ENCODE data around the gene PRKAG1.

Gene PRKAG1

GRCh38 chr12:49010092-49010668 is 8.4 kb downstream of the PRKAG1 start:
- peak; percentile 29 for DNase-seq (ENCODE audit: low read depth)

GRCh38 chr12:49008943-49009342 is 9.6 kb downstream of the PRKAG1 start:
- DNase-seq (ENCODE audit: low read depth): no peak

GRCh38 chr12:49000346-49000745 is 18.2 kb downstream of the PRKAG1 start:
- DNase-seq (ENCODE audit: low read depth): no peak

GRCh38 chr12:48999371-49000131 is 19.0 kb downstream of the PRKAG1 start, which contains the start of gene DDN:
Gene DDN, minus strand, starts transcription at chr12:48999375. Its CDS starts 88 bp downstream, at chr12:48999287.
- peak; percentile 50 for DNase-seq (ENCODE audit: low read depth)

GRCh38 chr12:48998497-48999353 is 19.9 kb downstream of the PRKAG1 start:
- DNase-seq (ENCODE audit: low read depth): no peak

- DNase-seq (ENCODE audit: low read depth): no peak
Observed at GRCh38 chr12:48997719-48998496, 20.7 kb downstream of the PRKAG1 start.

GRCh38 chr12:48996794-48997718 is 21.5 kb downstream of the PRKAG1 start:
- DNase-seq (ENCODE audit: low read depth): peak; percentile 72

GRCh38 chr12:48995086-48995879 is 23.3 kb downstream of the PRKAG1 start:
- peak; percentile 74 for DNase-seq (ENCODE audit: low read depth)

- no peak for DNase-seq (ENCODE audit: low read depth)
Observed at GRCh38 chr12:48994224-48995085, 24.1 kb downstream of the PRKAG1 start.

GRCh38 chr12:48993787-48994186 is 24.8 kb downstream of the PRKAG1 start:
- DNase-seq (ENCODE audit: low read depth): no peak

GRCh38 chr12:48991247-48992050 is 27.1 kb downstream of the PRKAG1 start:
- DNase-seq (ENCODE audit: low read depth): no peak

- no peak for DNase-seq (ENCODE audit: low read depth)
Observed at GRCh38 chr12:48990552-48990951, 28.0 kb downstream of the PRKAG1 start.

- DNase-seq (ENCODE audit: low read depth): no peak
Observed at GRCh38 chr12:48988030-48988649, 30.4 kb downstream of the PRKAG1 start.

GRCh38 chr12:48986720-48987291 is 31.8 kb downstream of the PRKAG1 start:
- DNase-seq (ENCODE audit: low read depth): no peak

GRCh38 chr12:48985901-48986300 is 32.7 kb downstream of the PRKAG1 start:
- DNase-seq (ENCODE audit: low read depth): no peak

GRCh38 chr12:48985475-48985897 is 33.1 kb downstream of the PRKAG1 start:
- no peak for DNase-seq (ENCODE audit: low read depth)

- DNase-seq (ENCODE audit: low read depth): no peak
Observed at GRCh38 chr12:48982397-48983080, 36.0 kb downstream of the PRKAG1 start.

All from iris pigment epithelial cell (primary cell).